ENCODE data around the gene DNHD1. TPM values are rescaled to one million over a fixed set of nuclear protein-coding genes. Genes with fewer than 3 reads are reported as not detected.

DNHD1 gene
- total RNA-seq, 1 donor from 2014 or later = 4.4 TPM

- Histone ChIP-seq H3K36me3 (peaks cover 16% of the 10 kb centered on the region), H3K4me1 (peaks cover 30% of the 10 kb centered on the region), H3K4me3 (no peak overlapping the region), H3K27me3 (ENCODE audit: low read depth) (no peaks in the 10 kb centered on the region), H3K27ac (replicated peaks) (peak overlapping the region; percentile 75), H3K9me3 (replicated peaks) (no peaks in the 10 kb centered on the region)
- peak; percentile 91 for DNase-seq
- no peak for TF ChIP-seq CTCF (IDR thresholded peaks at IDR 0.05; ENCODE audit: borderline replicate concordance)
- intact Hi-C loops (cut with micrococcal nuclease) = no loop called here
These were observed 28.2 kb upstream of the DNHD1 start for GRCh38 chr11:6468712-6469495.

- TF ChIP-seq CTCF (IDR thresholded peaks at IDR 0.05; ENCODE audit: borderline replicate concordance) = no peak
- Histone ChIP-seq H3K4me1 (peaks cover 35% of the 10 kb centered on the region), H3K4me3 (no peak overlapping the region), H3K27me3 (ENCODE audit: low read depth) (no peaks in the 10 kb centered on the region), H3K27ac (replicated peaks) (peak overlapping the region; percentile 75), H3K9me3 (replicated peaks) (no peaks in the 10 kb centered on the region), H3K36me3 (peaks cover 10% of the 10 kb centered on the region)
- DNase-seq = no peak
- intact Hi-C loops (cut with micrococcal nuclease) = no loop called here
These were observed 27.5 kb upstream of the DNHD1 start for GRCh38 chr11:6469599-6469998.

- Histone ChIP-seq H3K36me3 (peaks cover 15% of the 10 kb centered on the region), H3K4me1 (peaks cover 39% of the 10 kb centered on the region), H3K4me3 (peak overlapping the region; percentile 90), H3K27me3 (ENCODE audit: low read depth) (no peaks in the 10 kb centered on the region), H3K9me3 (replicated peaks) (no peaks in the 10 kb centered on the region), H3K27ac (replicated peaks) (peak overlapping the region; percentile 91)
- no peak for TF ChIP-seq CTCF (IDR thresholded peaks at IDR 0.05; ENCODE audit: borderline replicate concordance)
- DNase-seq = no peak
- intact Hi-C loops (cut with micrococcal nuclease) = no loop called here
These were observed 24.1 kb upstream of the DNHD1 start for GRCh38 chr11:6472934-6473333.

- no peaks in the 10 kb centered on the region for H3K27me3 ChIP-seq (ENCODE audit: low read depth)
- H3K4me3 ChIP-seq = peak within 1 kb of the TSS; percentile 90
- intact Hi-C loops (cut with micrococcal nuclease) = no loop called here
- TF ChIP-seq CTCF (IDR thresholded peaks at IDR 0.05; ENCODE audit: borderline replicate concordance) = no peak
- DNase-seq = peak; percentile 96
- H3K27ac ChIP-seq (replicated peaks) = peak within 1 kb of the TSS; percentile 91
- H3K36me3 ChIP-seq = peaks cover 23% of the 10 kb centered on the region
- peaks cover 36% of the 10 kb centered on the region for H3K4me1 ChIP-seq
- no peaks in the 10 kb centered on the region for H3K9me3 ChIP-seq (replicated peaks)
These were observed 23.3 kb upstream of the DNHD1 start, which contains the start of gene TRIM3 for GRCh38 chr11:6473451-6474412. TRIM3 (minus strand) TSS chr11:6473941; CDS start chr11:6465695, 8,246 bp downstream.

- no peak for TF ChIP-seq CTCF (IDR thresholded peaks at IDR 0.05; ENCODE audit: borderline replicate concordance)
- Histone ChIP-seq H3K4me3 (peak overlapping the region; percentile 90), H3K27me3 (ENCODE audit: low read depth) (no peaks in the 10 kb centered on the region), H3K4me1 (peaks cover 31% of the 10 kb centered on the region), H3K9me3 (replicated peaks) (no peaks in the 10 kb centered on the region), H3K36me3 (peaks cover 28% of the 10 kb centered on the region), H3K27ac (replicated peaks) (peak overlapping the region; percentile 91)
- intact Hi-C loops (cut with micrococcal nuclease) = no loop called here
- DNase-seq = no peak
These were observed 22.7 kb upstream of the DNHD1 start for GRCh38 chr11:6474413-6474792.
